Iris pigment epithelial cell (primary cell): ENCODE data around the gene NCR3LG1.

Experiments
- DNase-seq: peaks from one replicate; pipeline ENCODE4 v3.0.0-alpha.2; 2011; ENCODE audit warnings: low read depth

Gene NCR3LG1

DNA sequence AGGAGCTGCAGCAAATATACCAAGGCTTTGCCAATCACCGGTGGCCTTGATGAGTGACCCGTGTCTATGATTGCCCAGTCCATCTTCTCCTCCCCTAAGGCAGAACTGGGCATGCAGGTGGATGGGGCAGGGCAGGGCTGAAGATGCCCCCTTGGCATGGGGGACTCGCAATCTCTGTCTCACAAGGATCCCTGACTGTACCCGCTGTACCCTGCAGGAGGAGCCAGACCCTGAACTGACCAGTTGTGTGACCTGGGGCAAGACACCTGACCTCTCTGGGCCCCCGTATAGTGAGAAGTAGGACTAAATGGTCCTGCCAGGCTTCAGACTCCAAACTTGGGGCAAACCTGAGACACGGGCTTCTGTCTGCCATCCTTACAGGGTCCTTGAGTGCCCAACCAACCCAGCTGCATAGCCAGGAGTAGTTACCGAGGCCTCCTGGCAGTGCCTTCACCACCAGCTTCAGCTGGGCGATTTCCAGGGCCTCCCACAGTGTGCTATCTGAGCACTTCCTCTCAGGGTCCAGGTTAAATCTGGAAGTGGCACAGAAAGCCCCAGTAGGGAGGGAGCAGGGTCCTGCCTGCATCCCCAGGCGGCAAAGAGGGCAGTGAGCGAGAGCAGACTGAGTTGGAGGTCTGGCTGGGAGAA lies 43.3 kb downstream of the NCR3LG1 start:
- no peak for DNase-seq

DNA sequence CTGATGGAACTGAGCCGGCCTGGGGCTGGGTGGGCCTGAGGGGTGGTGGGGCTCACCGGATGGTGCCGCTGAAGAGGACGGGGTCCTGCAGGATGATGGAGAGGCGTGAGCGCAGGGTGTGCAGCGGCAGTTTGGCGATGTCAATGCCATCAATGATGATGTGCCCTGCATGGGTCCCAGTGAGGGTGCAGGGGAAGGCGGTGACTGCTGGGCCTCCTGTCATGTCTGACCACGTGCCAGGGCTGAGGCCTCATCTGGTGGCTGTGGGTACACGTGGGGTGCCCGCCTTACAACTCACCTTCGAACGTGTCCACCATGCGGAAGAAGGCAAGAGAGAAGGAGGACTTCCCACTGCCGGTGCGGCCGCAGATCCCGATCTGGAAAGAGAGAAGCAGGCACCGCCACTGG lies 44.0 kb downstream of the NCR3LG1 start:
- DNase-seq = no peak

DNA sequence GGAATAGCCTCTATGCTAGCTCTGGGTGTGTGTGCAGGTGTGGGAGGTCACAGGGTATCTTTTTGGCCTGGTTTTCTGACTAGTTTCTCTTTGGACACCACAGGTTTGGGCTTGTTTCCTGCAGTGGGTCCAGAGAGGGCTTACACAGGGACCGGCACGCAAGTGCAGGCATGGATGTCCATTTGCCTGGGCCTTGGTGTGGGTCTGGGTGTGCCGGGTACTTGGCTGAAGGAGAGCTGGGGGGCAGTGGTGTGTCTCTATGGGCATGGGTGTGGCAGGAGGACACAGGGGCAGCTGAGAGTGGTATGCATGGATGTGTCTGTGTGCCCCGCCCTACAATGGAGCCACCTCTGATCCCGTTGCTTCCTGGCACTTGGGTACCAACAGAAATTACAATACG lies 44.4 kb downstream of the NCR3LG1 start:
- no peak for DNase-seq

DNA sequence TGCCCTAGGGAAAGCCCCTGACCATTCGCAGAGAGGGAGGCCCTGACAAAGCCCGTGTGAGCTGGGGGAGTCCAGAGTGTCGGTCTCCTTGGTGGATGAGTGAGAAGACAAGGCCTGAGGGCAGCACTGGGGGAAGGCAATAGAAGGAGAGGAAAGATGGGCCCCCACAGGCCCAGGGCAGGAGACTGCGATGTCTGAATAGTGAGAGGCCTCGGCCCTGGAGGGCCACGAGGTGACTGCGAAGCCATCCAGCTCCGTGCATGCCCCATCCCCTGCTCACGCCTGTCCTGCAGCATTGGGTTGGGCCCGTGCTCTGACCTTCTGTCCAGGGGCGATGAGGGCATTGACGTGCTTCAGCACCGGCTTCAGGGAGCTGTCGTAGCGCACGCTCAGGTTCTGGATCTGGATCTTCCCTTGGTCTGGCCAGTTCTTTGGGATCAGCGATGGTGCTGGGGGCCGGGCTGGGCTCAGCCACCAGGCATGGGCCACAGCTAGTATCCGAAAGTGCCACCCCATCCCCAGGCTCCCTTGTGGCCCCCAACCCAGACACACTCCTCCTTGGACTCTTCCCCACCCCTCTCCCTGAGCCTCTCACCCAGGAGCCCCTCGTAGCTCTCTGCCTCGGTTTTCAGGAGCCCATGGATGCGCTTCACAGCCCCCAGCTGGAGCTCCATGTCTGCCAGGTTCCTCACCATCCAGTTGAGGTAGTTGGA lies 45.2 kb downstream of the NCR3LG1 start:
- DNase-seq = no peak

DNA sequence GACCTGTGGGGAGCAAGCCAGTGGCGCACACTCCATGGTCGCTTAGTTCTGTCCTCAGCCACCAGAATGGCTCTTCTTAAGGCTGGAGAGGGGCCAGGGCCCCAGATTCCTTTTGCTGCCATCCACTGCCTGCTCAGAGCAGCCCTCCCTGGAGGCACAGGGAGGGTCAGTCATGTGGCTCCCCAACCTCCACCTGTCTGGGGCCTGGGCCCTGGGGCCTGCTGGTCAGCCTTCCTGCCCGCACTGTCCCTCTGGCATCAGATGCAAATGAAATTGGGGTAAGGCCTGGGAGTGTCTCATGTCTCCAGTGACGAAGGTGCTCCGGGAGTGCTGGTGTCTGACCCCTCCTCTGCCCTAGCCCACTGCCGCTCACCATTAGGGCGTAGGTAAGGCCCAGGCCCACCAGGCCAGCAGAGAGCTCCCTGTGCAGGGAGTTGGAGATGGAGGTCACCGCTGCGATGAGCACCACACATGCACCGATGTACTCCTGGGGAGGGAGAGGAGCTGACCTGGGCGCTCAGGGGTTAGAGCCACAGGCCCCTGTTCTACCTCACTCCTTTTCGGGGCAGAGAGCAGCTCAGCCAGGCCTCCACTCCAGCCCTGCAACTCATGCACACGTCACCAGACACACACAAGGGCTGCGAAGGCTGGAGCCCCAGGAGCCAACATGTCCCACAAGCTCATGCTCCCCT lies 45.9 kb downstream of the NCR3LG1 start:
- DNase-seq = no peak

DNA sequence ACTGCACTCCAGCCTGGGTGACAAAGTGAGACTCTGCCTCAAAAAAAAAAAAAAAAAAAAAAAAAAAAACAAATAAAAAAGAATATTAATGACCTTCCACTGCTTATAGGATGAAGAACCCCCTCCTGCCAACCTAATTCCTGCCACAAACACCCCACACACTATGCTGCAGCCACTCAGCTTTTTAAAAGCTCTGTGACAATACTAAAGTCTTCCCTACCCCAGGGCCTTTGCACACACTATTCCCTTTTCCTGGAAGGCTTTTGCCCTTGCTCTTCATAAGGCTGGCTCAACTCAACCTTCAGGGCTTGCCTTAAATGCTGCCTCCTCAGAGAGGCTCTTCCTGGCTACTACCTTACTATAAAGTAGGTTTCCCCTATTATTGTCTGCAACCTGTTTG lies 47.6 kb downstream of the NCR3LG1 start:
- no peak for DNase-seq

DNA sequence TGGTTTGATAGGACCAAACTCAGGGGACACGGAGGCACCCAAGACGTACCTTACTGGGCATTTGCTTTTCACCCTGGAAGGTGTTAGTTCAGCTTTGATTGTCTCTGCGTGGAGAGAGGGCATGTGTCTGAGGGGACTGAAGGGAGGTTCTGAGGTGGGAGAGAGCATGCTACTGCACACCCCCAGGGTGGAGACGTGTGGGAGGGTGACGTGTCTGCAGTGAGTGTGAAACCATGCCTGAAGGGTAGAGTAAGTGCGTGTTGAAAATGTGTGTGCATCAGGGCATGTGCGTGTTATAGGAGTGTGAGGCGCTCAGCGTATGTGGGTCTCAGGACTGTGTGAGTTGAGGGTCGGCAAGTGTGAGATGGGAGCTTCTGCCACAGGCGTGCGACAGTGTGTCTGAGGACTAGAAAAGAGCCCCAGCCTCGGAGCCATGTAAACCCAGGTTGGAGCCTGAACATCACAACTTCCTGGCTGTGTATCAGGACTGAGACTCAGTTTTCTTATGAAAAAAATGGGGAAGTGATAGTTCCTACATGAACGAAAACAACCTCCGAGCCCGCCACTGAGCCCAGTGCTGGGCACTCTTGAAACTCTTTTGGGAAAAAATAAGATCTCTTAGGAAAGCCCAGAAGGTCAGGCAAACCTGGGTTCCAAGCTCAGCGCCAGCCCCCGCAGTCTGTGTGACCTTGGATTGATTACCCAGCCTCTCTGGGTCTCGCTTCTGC lies 48.6 kb downstream of the NCR3LG1 start:
- DNase-seq = no peak

DNA sequence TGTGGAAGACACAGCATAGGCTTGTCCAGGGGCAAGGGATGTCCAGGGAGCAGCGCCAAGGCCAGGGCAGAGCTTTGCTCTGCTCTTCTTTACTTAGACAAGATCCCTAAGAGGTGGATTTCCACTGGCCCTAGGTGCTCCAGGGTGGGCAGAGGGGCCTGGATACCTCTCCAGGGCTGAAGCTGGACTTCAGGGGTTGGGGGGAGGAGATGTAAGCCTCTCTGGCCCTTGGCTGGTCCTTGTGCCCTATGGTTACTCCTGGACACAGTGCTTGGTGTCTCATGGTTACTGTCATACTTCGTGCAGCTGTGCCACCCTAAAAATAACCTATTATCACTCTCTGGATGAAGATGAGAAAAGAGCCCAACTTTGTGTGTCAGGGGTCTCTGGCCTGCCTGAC lies 49.7 kb downstream of the NCR3LG1 start:
- DNase-seq = no peak

DNA sequence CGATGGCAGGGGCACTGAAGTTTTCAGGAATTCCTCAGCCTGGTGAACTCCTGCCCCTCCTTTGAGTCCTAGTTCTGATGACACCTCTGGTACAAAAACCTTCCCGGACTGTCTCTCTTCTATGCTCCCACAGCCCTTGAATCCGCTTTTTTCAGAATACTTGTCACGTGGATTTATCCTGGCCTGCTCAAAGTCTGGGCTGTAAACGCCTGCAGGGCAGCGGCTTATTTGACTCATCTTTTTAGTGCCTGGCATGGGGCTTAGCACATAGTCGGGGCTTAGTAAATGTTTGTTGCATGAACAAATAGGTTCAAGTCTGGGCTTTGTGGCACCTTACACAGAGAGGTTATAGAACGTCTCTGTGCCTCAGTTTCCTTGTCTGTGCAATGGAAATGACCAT lies 50.2 kb downstream of the NCR3LG1 start:
- DNase-seq = no peak

DNA sequence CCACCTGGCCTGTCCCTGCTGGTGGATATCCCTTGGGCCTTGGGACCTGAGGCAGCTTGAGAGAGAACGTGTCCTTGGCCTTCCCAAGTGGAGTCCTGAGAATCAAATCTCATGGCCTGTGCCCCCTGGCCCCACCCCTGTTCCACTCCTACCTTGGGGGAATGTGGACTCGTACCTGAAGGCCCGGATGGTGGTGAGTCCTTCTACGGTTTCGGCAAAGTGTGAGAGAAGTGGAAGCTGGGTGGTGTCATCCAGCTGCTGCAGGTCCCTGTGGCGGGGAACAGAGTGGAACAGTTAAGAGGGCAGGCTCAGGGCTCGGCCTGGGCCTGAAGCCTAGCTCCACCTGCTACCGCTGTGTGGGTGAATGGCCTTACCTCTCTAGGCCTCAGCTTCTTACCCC lies 50.9 kb downstream of the NCR3LG1 start:
- DNase-seq = no peak

DNA sequence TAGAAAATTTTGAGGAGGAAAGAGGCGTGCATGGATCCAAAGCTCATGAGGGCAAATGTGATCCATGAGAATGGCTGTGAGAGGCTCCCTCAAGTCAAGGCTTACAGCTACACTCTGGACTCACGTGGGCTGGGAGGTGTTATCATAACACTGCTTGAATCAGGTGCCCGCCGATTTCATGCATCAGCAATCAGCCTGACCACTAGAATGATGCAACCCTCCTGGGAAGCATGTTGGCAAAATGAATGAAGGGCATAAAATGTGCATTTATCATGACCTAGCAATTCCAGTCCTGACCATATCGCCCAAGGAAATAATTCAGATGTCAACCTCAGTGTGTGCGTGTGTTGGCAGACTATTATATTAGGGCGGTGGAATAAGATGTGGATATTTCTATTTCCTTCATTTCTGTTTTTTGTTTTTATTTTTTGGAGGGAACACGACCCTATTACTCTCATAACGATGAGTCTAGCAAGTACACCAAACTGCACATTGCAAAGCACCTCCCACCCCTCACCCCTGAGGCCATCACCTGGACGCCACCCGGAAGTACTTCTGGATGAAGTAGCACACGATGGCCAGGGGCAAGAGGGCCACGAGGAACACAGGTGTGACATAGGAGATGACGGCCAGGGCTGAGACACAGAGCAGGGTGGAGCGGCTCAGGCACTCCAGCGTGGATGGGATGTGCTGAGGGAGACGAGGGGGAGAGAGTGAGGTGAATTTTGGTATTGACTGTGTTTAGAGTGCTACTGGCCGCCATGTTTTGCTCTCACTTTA lies 52.6 kb downstream of the NCR3LG1 start:
- peak; percentile 25 for DNase-seq

DNA sequence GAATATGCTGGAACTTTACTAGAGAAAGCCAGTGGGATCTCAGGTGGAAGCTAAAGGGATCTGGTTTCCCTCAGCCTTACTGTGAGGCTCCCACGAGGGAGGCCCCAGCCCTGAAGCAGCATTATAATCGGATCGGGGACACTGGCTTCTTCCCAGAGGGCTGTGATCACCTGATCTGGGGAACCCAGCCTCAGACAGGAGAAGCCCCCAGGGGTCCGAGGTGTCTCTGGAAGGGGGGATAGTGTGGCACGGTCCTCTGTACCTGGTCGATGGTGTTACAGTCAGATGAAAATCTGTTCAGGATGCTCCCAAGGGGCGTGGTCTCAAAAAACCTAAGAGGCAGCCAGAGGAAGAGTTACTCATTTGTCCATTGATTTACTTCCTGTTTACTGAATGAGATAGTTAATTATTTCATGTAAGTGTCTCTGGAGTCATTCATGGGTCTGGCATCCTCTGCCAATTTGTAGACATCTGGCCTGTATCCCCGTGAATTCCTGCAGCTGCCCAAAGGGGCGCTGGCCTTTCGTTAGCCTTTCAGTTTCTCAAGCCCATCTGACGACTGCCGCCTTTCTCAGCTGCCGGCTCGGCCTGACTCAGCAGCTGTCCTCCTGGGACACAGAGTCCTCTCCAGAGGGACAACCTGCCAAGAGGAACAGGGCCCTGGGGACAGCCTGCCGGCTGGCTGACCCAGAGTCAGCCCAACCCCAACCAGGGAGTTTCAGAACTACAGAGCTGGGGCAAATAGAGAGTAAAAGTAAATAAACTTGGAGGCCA lies 53.8 kb downstream of the NCR3LG1 start:
- peak; percentile 52 for DNase-seq

DNA sequence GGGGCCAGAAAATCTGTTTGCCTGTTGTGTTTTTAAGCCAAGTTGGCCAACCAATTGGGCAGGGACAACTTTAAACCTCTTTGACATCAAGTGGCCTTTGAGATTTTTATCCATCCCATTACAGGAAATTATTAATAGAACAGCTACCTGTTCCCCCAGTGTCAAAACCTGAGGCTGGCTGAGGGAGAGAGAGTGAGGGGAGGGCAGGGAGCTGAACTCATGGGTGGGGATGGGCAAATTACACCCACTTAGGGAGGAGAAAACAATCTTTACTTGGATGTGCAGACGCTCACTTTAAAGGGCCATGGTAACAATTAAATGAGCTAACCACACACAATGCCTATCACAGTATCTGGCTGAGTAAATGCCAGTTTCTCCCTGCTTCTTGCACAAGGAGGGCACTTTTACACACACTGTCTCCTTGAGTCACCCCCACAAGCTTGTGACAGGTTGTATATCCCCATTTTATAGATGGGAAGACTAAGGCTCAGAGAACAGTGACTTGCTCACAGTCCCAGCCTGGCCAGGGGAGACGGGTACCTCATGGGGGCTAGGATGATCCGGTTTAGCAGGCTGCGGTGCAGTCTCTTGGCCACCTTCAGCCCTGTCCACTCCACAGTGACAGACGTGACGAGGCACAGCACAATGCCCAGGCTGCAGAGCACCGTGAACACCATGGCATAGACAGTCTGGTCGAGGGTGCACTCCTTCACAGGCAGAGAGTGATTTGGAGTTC lies 54.6 kb downstream of the NCR3LG1 start:
- DNase-seq = no peak

DNA sequence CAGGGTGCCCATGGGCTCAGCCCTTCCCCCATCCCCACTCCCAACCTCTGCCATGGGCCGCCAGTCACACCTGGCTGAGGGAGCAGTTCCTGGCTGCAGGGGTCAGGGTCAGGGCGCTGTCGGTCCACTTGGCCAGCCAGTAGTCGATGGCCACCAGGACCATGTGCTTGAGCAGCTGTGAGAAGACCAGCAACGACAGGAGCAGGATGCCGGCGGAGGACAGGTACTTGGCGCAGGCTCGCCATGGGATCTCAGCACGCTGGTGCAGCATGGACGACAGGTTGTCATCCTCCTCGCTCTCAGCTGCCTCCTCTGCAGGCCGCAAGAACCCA lies 55.2 kb downstream of the NCR3LG1 start:
- DNase-seq = no peak

DNA sequence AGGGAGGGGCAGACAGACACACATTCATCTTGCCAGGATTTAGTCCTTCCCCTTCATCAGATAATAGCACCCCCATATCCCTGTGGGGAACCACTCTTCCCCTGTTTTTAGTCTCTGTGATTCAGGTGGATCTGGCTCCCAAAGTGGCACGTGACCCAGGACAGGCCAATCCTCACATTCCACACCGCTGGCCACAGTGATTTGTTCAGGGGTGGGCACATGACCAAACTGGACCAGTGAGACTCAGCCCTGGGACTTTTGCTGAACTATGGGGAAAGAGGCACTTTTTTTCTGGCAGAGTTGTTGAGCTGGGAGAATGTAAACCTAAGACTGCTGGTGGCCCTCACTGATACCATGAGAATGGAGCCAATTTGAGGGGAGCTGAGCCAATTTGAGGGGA lies 56.0 kb downstream of the NCR3LG1 start:
- peak; percentile 7 for DNase-seq

DNA sequence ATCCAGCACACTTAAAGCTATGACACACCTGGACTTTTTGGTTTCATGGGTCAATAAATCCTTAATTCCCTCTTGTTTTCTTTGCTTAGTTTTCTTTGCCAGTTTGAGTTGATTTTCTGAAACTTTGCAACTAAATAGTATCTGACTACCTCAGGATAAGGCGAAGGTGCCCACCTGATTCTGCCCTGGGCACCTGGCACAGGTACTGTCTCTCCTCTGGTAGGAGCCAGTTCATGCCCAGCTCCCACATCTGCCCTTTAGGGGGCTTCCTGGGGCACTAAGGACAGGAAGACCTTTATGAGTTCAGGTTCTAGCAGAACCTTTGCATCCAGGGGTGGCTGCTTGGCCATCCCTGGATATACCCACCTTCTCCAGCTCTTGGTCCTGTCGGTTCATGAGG lies 56.4 kb downstream of the NCR3LG1 start:
- no peak for DNase-seq

DNA sequence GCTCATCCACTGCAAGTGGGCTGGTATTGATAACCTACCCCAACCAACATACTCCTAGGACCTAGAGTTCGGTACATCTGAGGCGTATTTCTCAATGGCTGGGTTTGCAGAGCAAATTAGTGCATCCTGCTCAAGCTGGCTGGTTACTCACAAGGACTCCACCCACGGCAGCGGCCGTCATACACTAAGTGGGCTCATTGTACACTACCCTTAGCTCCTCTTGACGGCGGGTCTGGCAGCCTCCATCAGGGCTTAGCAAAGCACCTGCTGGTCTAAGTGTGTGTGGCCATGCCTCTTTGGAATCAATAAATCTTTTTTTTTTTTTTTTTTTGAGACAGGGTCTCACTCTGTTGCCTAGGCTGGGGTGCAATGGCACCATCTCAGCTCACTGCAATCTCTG lies 57.0 kb downstream of the NCR3LG1 start:
- no peak for DNase-seq

DNA sequence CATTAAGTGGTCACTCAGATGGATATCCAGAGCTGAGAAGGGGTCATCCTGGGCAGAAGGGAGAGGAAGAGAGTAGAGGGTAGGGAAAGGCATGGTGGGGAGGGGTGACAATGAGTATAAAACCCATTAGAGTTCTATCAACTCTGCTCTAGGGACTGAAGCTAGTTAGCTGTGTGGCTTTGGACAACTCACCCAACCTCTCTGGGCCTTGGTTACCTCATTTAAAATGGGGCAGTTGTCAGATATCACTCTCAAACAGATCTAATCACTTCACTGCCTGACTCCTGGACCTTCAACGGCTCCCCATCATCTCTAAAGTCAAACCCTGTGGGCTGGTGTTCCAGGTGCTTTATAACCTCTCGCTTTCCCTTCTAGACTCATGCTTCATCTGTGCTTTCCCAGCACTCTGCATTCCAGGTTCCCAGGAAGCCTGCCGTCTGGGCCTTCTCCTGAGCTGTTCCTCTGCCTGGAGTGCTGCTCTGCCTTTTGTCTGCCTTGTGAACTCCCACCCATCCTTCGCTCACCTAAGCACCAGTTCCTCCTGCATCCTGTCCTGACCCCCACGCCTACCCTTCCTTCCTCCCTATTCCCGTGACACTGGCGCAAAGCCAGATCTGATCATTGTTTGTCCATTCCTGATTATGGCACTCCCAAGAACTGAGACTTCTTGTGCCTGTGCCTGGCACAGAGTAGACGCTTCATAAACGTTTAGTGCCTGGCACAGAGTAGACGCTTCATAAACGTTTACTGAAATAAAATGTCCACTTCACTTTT lies 59.2 kb downstream of the NCR3LG1 start:
- no peak for DNase-seq

DNA sequence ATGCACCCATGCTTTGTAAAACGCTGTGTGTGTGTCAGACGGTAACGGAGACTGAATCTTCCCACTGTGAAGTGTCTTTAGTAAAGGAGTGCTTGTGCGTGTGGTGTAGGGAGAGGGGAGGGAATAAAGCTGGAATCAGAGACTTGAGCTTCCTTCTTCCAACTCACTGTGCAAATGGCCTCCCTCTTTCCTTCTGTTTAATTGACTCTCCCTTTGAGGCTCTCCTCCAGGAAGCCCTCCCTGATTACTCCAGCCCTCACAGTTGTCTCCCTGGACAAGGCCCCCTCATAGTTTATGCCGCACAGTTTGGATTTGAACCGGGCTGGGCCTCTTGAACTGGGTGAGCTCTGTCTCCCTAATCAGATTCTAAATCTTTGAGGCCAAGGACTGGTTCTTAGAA lies 59.8 kb downstream of the NCR3LG1 start:
- DNase-seq = no peak
